Astrocyte of the spinal cord (primary cell): Measurements from ENCODE around the gene OCSTAMP.

Experiments
- DNase-seq: peaks from one replicate; pipeline ENCODE4 v3.0.0; 2011; ENCODE audit warnings: low read depth, low spot score
- H3K4me3 ChIP-seq: 2 replicates; pipeline ENCODE4 v1.5.1; 2011; ENCODE audit warnings: low read depth, mild to moderate bottlenecking, low read length, moderate library complexity
- in situ Hi-C: cut with HindIII; loops from 2 replicates; pipeline ENCODE4 v1.10.0; 2017; ENCODE audit warnings: low sequenced_read_pairs
- TF ChIP-seq, protein P1 (sequence below): IDR thresholded peaks from 2 replicates; pipeline ENCODE4 v1.5.1; 2012; ENCODE audit warnings: low read depth, mild to moderate bottlenecking, low read length, inconsistent platforms

Gene OCSTAMP

DNA sequence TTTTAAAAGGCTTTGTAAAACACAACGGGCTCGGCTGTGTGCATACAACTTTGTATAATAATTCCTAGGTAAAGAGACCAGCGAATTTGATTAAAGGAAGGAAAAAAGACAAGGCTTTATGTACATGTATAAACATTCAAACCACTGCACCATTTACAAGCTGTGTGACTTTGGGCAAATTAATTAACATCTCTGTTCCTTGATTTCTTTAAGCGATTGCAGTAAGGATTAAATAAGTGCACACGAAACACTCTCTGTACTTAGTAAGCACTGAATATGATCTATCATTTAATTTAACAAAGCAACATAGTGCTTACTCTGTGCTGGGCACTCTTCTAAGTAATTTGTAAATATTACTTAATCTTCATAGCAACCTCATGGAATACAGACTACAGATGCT, 19.5 kb upstream of the OCSTAMP start:
- in situ Hi-C loops = no loop called here
- no peak for DNase-seq
- TF ChIP-seq, protein P1, sequence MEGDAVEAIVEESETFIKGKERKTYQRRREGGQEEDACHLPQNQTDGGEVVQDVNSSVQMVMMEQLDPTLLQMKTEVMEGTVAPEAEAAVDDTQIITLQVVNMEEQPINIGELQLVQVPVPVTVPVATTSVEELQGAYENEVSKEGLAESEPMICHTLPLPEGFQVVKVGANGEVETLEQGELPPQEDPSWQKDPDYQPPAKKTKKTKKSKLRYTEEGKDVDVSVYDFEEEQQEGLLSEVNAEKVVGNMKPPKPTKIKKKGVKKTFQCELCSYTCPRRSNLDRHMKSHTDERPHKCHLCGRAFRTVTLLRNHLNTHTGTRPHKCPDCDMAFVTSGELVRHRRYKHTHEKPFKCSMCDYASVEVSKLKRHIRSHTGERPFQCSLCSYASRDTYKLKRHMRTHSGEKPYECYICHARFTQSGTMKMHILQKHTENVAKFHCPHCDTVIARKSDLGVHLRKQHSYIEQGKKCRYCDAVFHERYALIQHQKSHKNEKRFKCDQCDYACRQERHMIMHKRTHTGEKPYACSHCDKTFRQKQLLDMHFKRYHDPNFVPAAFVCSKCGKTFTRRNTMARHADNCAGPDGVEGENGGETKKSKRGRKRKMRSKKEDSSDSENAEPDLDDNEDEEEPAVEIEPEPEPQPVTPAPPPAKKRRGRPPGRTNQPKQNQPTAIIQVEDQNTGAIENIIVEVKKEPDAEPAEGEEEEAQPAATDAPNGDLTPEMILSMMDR = no peak
- H3K4me3 ChIP-seq = no peak overlapping the region

DNA sequence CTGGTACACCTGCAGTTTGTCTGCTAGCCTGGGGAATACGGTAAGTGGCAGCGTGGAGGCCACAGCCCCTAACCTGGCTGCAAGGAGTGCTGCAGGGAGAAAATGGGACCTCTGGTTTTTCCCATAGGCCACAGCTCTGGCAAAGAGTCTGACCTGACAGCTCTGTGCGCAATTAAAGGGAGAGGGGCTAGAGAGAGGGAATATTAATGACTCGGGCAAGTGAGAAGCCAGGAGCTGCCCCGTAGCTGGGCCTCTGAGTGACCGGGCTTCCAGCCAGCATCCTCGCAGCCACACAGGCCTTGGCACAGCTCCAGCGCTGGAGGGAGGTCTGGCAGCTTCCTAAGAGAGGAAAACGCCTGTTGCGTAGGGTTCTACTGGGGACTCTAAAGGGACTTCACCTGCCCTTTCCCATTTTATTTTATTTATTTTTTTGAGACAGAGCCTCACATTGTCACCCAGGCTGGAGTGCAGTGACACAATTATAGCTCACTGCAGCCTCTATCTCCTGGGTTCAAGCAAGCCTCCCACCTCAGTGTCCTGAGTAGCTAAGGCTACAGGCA, 18.2 kb upstream of the OCSTAMP start:
- peak; percentile 60 for DNase-seq
- in situ Hi-C loops = no loop called here
- H3K4me3 ChIP-seq = no peak overlapping the region
- TF ChIP-seq, protein P1 = no peak

DNA sequence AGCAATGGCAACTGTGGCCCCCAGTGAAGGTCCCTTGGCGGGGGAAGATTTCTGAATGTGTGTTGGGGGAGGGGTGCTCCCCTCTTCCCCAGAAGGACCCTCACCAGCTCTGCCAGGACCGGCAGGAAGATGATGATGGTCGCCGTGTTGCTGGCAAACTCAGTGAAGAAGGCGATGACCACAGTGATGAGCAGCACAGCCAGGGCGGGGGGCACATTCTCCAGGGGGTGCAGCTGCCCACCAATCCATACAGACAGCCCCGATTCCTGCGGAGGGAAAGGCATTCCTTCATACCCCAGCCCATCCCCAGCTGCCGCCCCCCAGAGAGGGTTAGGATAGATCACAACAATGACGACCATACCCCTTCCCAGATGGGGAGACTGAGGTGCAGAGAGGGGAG, 15.7 kb upstream of the OCSTAMP start:
- TF ChIP-seq, protein P1 = no peak
- DNase-seq = no peak
- no peak overlapping the region for H3K4me3 ChIP-seq
- in situ Hi-C loops = no loop called here

DNA sequence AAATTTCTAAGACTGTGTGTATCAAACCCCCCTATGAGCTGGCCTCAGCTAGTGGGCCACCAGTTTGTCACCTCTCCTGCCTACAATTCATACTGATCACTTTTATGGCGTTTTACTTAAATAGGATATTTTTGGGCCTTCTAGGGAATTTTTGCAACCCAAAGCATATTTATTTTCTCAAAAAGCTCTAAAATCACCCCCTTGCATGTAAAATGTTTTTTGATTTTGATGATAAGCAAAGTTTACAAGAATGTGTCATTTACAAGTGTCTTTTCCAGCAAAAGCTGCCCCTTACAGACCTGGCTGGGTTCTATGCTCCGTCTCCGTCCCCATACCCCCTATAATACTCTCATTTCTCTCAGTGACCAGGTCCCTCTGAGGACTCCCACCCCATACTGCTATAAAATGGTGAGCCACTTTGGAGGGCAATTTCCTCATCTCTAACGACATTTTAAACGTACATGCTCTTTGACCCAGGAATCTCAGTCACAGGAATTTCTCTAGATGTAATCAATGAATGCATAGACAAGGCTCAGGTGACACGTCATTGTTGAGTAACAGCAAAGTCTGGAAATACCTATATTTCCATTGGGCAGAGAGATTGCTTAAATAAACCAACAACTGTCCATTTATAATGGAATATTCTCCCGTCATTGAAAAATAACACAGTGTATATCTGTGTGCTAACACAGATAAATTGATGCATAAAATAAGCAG, 13.9 kb upstream of the OCSTAMP start:
- DNase-seq = no peak
- in situ Hi-C loops = no loop called here
- H3K4me3 ChIP-seq = no peak overlapping the region
- TF ChIP-seq, protein P1 = no peak

DNA sequence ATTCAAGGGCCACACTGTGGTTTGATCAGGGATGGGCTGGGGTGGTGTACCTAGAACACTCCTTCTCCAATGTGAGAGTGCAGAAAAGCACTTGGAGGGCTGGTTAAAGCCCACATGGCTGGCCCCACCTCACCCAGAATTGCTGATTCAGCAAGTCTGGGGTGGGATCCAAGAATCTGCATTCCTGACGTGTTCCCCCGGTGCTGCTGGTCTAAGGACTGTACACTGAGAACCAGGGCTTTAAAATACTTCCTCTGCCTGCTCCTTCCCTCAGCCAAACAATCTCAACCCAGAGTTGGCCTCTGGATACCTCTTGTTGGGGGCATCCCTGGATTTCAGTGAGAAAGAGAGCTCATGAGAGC, 13.4 kb upstream of the OCSTAMP start:
- no peak overlapping the region for H3K4me3 ChIP-seq
- in situ Hi-C loops = no loop called here
- DNase-seq = no peak
- TF ChIP-seq, protein P1 = no peak

DNA sequence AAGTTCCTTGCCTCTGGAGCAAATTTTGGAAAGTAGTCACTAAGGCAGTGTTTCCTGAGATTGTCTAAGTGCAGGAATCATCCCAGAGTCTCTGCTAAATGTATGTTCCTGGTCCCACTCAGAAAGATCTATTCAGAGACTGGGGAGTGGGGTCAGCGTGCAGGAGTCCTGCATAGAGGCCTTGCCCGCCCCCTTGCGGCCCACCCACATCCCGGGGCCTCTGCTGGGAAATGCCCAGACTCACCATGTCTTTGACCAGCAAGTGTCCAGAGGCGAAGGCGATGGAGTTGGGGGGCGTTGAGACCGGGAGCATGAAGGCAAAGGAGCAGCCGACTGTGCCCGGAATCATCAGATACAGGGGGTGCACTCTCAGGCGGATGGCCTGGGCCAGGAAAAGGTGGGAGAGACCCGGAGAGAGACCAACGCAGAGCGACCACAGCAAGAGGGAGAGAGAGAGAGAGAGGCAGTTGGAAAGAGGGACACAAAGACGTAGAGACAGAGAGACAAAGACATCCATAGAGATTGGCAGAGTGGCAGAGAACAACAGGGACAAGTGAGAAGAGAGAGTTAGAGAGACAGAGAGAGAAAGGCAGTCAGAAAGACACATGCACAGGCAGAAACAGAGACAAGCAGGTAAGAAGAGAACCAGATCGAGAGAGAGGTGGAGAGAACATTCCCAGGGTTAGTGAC, 12.9 kb upstream of the OCSTAMP start:
- in situ Hi-C loops = no loop called here
- TF ChIP-seq, protein P1 = peak; percentile 11
- H3K4me3 ChIP-seq = no peak overlapping the region
- DNase-seq = no peak
